Measurements from ENCODE around the gene DLGAP1. TPM values are rescaled to one million over a fixed set of nuclear protein-coding genes. Genes with fewer than 3 reads are reported as not detected.

The DLGAP1 gene
- total and polyA plus RNA-seq, 2 of the 13 experiments (the other 11 are each of a cell fraction or from before 2014, with no cell fraction given) = 0.01 TPM; not detected in 1

DNA sequence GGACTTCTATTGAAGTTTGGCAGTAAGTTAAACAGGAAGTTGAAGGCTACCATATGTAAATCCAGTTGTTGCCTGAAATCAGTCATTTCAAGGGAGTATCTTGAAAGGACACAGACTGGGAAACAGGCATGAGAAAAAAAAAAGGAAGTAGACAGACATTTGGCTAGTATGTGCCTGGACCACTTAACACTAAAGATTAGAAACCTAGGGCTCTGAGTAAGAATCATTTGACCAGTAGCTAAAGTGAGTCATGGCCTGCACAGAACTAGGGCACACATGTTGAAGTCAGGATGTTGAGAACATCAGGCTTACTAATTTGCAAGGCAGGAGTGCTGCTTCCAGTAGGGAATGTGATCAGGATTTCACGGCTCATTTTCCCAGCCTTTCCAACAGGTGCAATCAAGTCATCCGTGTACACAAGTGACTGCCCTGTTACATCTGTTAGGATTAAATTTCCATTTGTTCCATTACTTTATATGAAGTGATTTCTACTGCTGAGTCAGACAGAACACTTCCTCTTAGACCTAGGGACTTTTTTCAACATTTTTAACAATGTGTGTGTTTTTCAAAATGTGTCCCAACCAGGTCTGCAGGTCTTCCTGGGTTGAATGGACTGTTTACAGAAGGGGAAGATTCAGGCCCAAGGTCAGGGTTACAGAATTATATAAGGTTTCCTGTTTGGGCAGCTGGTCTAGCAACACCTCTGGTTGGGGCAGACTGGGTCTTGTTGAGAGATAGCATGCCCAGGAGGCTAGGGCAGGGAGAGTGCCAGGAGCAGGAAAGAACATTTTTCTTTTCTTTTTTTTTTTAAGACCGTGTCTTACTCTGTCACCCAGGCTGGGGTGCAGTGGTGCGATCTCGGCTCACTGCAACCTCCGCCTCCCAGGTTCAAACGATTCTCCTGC lies 859.5 kb downstream of the DLGAP1 start (continued):
- TF ChIP-seq TCF12 (IDR thresholded peaks at IDR 0.05) = no peak
- TF ChIP-seq TCF12 (CRISPR knock-in tag; IDR thresholded peaks at IDR 0.05) = peak; percentile 93; the same call in 1 of the 2 replicates
- TF ChIP-seq ZNF792 (CRISPR knock-in tag; IDR thresholded peaks at IDR 0.05) = peak; percentile 65; the same call in 1 of the 2 replicates
- TF ChIP-seq, protein P1, sequence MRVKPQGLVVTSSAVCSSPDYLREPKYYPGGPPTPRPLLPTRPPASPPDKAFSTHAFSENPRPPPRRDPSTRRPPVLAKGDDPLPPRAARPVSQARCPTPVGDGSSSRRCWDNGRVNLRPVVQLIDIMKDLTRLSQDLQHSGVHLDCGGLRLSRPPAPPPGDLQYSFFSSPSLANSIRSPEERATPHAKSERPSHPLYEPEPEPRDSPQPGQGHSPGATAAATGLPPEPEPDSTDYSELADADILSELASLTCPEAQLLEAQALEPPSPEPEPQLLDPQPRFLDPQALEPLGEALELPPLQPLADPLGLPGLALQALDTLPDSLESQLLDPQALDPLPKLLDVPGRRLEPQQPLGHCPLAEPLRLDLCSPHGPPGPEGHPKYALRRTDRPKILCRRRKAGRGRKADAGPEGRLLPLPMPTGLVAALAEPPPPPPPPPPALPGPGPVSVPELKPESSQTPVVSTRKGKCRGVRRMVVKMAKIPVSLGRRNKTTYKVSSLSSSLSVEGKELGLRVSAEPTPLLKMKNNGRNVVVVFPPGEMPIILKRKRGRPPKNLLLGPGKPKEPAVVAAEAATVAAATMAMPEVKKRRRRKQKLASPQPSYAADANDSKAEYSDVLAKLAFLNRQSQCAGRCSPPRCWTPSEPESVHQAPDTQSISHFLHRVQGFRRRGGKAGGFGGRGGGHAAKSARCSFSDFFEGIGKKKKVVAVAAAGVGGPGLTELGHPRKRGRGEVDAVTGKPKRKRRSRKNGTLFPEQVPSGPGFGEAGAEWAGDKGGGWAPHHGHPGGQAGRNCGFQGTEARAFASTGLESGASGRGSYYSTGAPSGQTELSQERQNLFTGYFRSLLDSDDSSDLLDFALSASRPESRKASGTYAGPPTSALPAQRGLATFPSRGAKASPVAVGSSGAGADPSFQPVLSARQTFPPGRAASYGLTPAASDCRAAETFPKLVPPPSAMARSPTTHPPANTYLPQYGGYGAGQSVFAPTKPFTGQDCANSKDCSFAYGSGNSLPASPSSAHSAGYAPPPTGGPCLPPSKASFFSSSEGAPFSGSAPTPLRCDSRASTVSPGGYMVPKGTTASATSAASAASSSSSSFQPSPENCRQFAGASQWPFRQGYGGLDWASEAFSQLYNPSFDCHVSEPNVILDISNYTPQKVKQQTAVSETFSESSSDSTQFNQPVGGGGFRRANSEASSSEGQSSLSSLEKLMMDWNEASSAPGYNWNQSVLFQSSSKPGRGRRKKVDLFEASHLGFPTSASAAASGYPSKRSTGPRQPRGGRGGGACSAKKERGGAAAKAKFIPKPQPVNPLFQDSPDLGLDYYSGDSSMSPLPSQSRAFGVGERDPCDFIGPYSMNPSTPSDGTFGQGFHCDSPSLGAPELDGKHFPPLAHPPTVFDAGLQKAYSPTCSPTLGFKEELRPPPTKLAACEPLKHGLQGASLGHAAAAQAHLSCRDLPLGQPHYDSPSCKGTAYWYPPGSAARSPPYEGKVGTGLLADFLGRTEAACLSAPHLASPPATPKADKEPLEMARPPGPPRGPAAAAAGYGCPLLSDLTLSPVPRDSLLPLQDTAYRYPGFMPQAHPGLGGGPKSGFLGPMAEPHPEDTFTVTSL (CRISPR knock-in tag; IDR thresholded peaks at IDR 0.05; ENCODE audit: borderline replicate concordance) = peak; percentile 89; the same call in 1 of the 2 replicates
- TF ChIP-seq GZF1 (CRISPR knock-in tag; IDR thresholded peaks at IDR 0.05) = peak; percentile 84
- TF ChIP-seq SOX6 (IDR thresholded peaks at IDR 0.05) = no peak
- TF ChIP-seq SOX6 (CRISPR knock-in tag; IDR thresholded peaks at IDR 0.05) = peak; percentile 93
- TF ChIP-seq MED8 (CRISPR knock-in tag; IDR thresholded peaks at IDR 0.05; ENCODE audit: insufficient replicate concordance) = peak; percentile 95
- TF ChIP-seq HOXA3 (CRISPR knock-in tag; IDR thresholded peaks at IDR 0.05) = peak; percentile 58
- TF ChIP-seq MXD4 (CRISPR knock-in tag; IDR thresholded peaks at IDR 0.05) = no peak
- TF ChIP-seq KDM5B (CRISPR knock-in tag; IDR thresholded peaks at IDR 0.05; ENCODE audit: borderline replicate concordance) = no peak
- TF ChIP-seq, protein P2, sequence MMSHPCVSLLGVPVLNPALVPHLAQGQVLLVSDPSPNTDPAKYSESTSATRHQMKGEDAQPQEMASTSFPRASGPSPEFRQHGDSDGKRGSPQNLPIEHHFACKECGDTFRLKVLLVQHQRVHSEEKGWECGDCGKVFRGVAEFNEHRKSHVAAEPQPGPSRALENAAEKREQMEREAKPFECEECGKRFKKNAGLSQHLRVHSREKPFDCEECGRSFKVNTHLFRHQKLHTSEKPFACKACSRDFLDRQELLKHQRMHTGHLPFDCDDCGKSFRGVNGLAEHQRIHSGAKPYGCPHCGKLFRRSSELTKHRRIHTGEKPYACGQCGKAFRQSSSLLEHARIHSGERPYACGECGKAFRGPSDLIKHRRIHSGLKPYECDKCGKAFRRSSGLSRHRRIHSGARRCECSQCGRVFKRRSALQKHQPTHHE (CRISPR knock-in tag; IDR thresholded peaks at IDR 0.05; ENCODE audit: borderline replicate concordance) = 0 out of 2 replicates have a peak, but pooled peaks have one; percentile 24
- TF ChIP-seq TAF1 (CRISPR knock-in tag; IDR thresholded peaks at IDR 0.05) = no peak
- TF ChIP-seq ERF (CRISPR knock-in tag; IDR thresholded peaks at IDR 0.05) = peak; percentile 80; the same call in 1 of the 2 replicates
- TF ChIP-seq GABPB1 (CRISPR knock-in tag; IDR thresholded peaks at IDR 0.05) = peak; percentile 9; the same call in 1 of the 2 replicates
- TF ChIP-seq, protein P3, sequence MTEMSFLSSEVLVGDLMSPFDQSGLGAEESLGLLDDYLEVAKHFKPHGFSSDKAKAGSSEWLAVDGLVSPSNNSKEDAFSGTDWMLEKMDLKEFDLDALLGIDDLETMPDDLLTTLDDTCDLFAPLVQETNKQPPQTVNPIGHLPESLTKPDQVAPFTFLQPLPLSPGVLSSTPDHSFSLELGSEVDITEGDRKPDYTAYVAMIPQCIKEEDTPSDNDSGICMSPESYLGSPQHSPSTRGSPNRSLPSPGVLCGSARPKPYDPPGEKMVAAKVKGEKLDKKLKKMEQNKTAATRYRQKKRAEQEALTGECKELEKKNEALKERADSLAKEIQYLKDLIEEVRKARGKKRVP (CRISPR knock-in tag; IDR thresholded peaks at IDR 0.05) = peak in 1 of 2 experiments; percentile 68; a peak in 1 of 4 replicates
- 0 out of 2 replicates have a peak, but pooled peaks have one; percentile 42 for TF ChIP-seq CBFB (CRISPR knock-in tag; IDR thresholded peaks at IDR 0.05)
- TF ChIP-seq RBM22 (optimal IDR thresholded peaks at IDR 0.05; ENCODE audit: low read length) = peak; percentile 40
- TF ChIP-seq, protein P4, sequence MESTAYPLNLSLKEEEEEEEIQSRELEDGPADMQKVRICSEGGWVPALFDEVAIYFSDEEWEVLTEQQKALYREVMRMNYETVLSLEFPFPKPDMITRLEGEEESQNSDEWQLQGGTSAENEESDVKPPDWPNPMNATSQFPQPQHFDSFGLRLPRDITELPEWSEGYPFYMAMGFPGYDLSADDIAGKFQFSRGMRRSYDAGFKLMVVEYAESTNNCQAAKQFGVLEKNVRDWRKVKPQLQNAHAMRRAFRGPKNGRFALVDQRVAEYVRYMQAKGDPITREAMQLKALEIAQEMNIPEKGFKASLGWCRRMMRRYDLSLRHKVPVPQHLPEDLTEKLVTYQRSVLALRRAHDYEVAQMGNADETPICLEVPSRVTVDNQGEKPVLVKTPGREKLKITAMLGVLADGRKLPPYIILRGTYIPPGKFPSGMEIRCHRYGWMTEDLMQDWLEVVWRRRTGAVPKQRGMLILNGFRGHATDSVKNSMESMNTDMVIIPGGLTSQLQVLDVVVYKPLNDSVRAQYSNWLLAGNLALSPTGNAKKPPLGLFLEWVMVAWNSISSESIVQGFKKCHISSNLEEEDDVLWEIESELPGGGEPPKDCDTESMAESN (CRISPR knock-in tag; conservative IDR thresholded peaks at IDR 0.05) = 0 out of 2 replicates have a peak, but pooled peaks have one; percentile 40
- peak; percentile 79; the same call in 1 of the 2 replicates for TF ChIP-seq FOXJ3 (CRISPR knock-in tag; IDR thresholded peaks at IDR 0.05; ENCODE audit: borderline replicate concordance)

Measured in HepG2 (cell line).